GM13977 (cell line): Measurements from ENCODE around the gene DLG5.

Source experiments
- DNase-seq: peaks from one replicate; pipeline ENCODE4 v3.0.0; 2012; ENCODE audit warnings: low spot score
- CTCF ChIP-seq: IDR thresholded peaks from 2 replicates; pipeline ENCODE4 v1.5.1; 2012; ENCODE audit warnings: mild to moderate bottlenecking, control low read depth; ENCODE audit not compliant: insufficient read depth; ENCODE audit errors: extremely low read depth, missing control alignments
- in situ Hi-C: fragments of 300-500 bp; cut with MboI; formaldehyde crosslinking; loops from one replicate; pipeline ENCODE4 v1.12.0; 2022; ENCODE audit warnings: low sequenced_read_pairs, low pct_unique_long_range_greater_than_20kb, mixed read lengths, inconsistent platforms; ENCODE audit not compliant: unreplicated experiment

The DLG5 gene

GRCh38 chr10:77794256-77795142 lies 132.1 kb downstream of the DLG5 start:
- DNase-seq = no peak
- TF ChIP-seq CTCF = no peak
- in situ Hi-C loops = no loop called here

- in situ Hi-C loops = no loop called here
- no peak for TF ChIP-seq CTCF
- no peak for DNase-seq
Observed at GRCh38 chr10:77793831-77794230, 132.7 kb downstream of the DLG5 start.

- no peak for TF ChIP-seq CTCF
- in situ Hi-C loops = no loop called here
Observed at GRCh38 chr10:77792155-77792554, 134.4 kb downstream of the DLG5 start.

GRCh38 chr10:77791506-77791905 lies 135.0 kb downstream of the DLG5 start:
- no peak for TF ChIP-seq CTCF
- in situ Hi-C loops = no loop called here
- DNase-seq = no peak

More at GRCh38 chr10:77792155-77792554, 134.4 kb downstream of the DLG5 start:
- no peak for DNase-seq

- no peak for DNase-seq
- no peak for TF ChIP-seq CTCF
- in situ Hi-C loops = no loop called here
Observed at GRCh38 chr10:77789861-77790260, 136.7 kb downstream of the DLG5 start.

GRCh38 chr10:77789016-77789415 lies 137.5 kb downstream of the DLG5 start:
- in situ Hi-C loops = no loop called here
- no peak for TF ChIP-seq CTCF
- no peak for DNase-seq
